Prostate gland (tissue), 2 donors: Measurements from ENCODE around the gene THSD7A. TPM values are rescaled to one million over a fixed set of nuclear protein-coding genes. Genes with fewer than 3 reads are reported as not detected.

ENCODE experiments used
- DNase-seq: peaks from one replicate; pipeline ENCODE4 v3.0.0-alpha.2; 2019; ENCODE audit warnings: low spot score
- H3K27ac ChIP-seq, 2 donors: fragments of 200-600 bp; sonication (generic); 2 replicates each; pipeline ENCODE4 v1.5.1; 2017 to 2019
- H3K27me3 ChIP-seq: fragments of 200-600 bp; sonication (generic); replicated peaks from 2 replicates; pipeline ENCODE4 v1.5.1; 2019; ENCODE audit not compliant: insufficient read depth
- H3K36me3 ChIP-seq, 2 donors: fragments of 200-600 bp; sonication (generic); 1 replicate in 1 of 2; 2 replicates in 1 of 2; pipeline versions ENCODE4 v1.5.1 to v1.8.1; 2017 to 2019
- H3K4me1 ChIP-seq: fragments of 200-600 bp; sonication (generic); replicated peaks from 2 replicates; pipeline ENCODE4 v1.5.1; 2019
- H3K4me3 ChIP-seq, 2 donors: fragments of 200-600 bp; sonication (generic); 2 replicates each; pipeline ENCODE4 v1.5.1; 2017 to 2019
- H3K9me3 ChIP-seq: fragments of 200-600 bp; sonication (generic); 2 replicates; pipeline ENCODE4 v1.5.1; 2017
- CTCF ChIP-seq, 4 experiments: fragments of 200-600 bp in 2 of 4; fragments of 450-650 bp in 2 of 4; sonication (generic) in 2 of 4; IDR thresholded peaks; 1 replicate in 3 of 4; 2 replicates in 1 of 4; pipeline ENCODE4 v1.5.1; 2016 to 2019; ENCODE audit warnings: antibody characterized with exemption in 4 of 4, mild to moderate bottlenecking in 2 of 4, moderate library complexity in 2 of 4
- POLR2A ChIP-seq: fragments of 450-650 bp; IDR thresholded peaks from one replicate; pipeline ENCODE4 v1.6.1; 2016; ENCODE audit warnings: antibody characterized with exemption, mild to moderate bottlenecking
- POLR2AphosphoS5 ChIP-seq: sonication (generic); formaldehyde crosslinking; IDR thresholded peaks from one replicate; pipeline ENCODE4 v1.6.1; 2017; ENCODE audit warnings: antibody characterized with exemption
- WGBS: methylation state at CpG from one replicate; pipeline ENCODE4 v1.1.5; 2018; 5-methylcytosine and 5-hydroxymethylcytosine counted together
- intact Hi-C: fragments of 100-400 bp; cut with DNase I; formaldehyde crosslinking; loops from one replicate; pipeline ENCODE4 v1.14.2; 2022
- total RNA-seq, 2 donors: library from RNA; depleted of rRNA; stranded (reverse); fragments of >200 nt; gene quantifications; one replicate each; pipeline ENCODE4 v1.1.0, GENCODE V29; 2016

THSD7A gene
- total RNA-seq, 2 donors from 2014 or later = 3.1 to 9.9 TPM

GRCh38 chr7:11557627-11558026 lies 274.4 kb downstream of the THSD7A start:
- H3K27ac ChIP-seq = no peak overlapping the region
- intact Hi-C loops = no loop called here
- no peaks in the 10 kb centered on the region for H3K9me3 ChIP-seq
- H3K4me3 ChIP-seq = no peak overlapping the region
- no peak for DNase-seq
- WGBS = 61% methylated on average over 2 of the region's 2 CpGs
- no peaks in the 10 kb centered on the region for H3K36me3 ChIP-seq
- no peaks in the 10 kb centered on the region for H3K27me3 ChIP-seq
- no peaks in the 10 kb centered on the region for H3K4me1 ChIP-seq
- TF ChIP-seq CTCF (IDR thresholded peaks at IDR 0.05) (peak in 1 of 4 experiments; percentile 24), POLR2AphosphoS5 (no peak), POLR2A (no peak)

- Histone ChIP-seq H3K27me3 (no peaks in the 10 kb centered on the region), H3K36me3 (no peaks in the 10 kb centered on the region), H3K4me3 (no peak overlapping the region), H3K4me1 (no peaks in the 10 kb centered on the region), H3K27ac (no peak overlapping the region), H3K9me3 (no peaks in the 10 kb centered on the region)
- 82% methylated on average over 6 of the region's 6 CpGs for WGBS
- no peak for DNase-seq
- TF ChIP-seq CTCF (IDR thresholded peaks at IDR 0.05) = no peak
- intact Hi-C loops = no loop called here
These were observed 279.2 kb downstream of the THSD7A start for GRCh38 chr7:11552676-11553296.

GRCh38 chr7:11551470-11551869 lies 280.5 kb downstream of the THSD7A start:
- no peaks in the 10 kb centered on the region for H3K9me3 ChIP-seq
- TF ChIP-seq CTCF (IDR thresholded peaks at IDR 0.05) = no peak
- TF ChIP-seq POLR2AphosphoS5 = no peak
- no peak for TF ChIP-seq POLR2A
- H3K4me1 ChIP-seq = no peaks in the 10 kb centered on the region
- H3K27me3 ChIP-seq = no peaks in the 10 kb centered on the region
- H3K27ac ChIP-seq = no peak overlapping the region
- DNase-seq = no peak
- H3K36me3 ChIP-seq = no peaks in the 10 kb centered on the region
- intact Hi-C loops = no loop called here
- H3K4me3 ChIP-seq = no peak overlapping the region

GRCh38 chr7:11548532-11548931 lies 283.5 kb downstream of the THSD7A start:
- WGBS = 33% methylated on average over 1 of the region's 1 CpG

More at GRCh38 chr7:11548532-11548931, 283.5 kb downstream of the THSD7A start:
- TF ChIP-seq POLR2A (no peak), CTCF (IDR thresholded peaks at IDR 0.05) (no peak), POLR2AphosphoS5 (no peak)
- Histone ChIP-seq H3K27ac (no peak overlapping the region), H3K4me1 (no peaks in the 10 kb centered on the region), H3K4me3 (no peak overlapping the region), H3K36me3 (no peaks in the 10 kb centered on the region), H3K27me3 (no peaks in the 10 kb centered on the region), H3K9me3 (no peaks in the 10 kb centered on the region)
- intact Hi-C loops = no loop called here
- no peak for DNase-seq
